Mononuclear cell (primary cell): ENCODE measurements around the gene MCF2L2. TPM values are rescaled to one million over a fixed set of nuclear protein-coding genes. Genes with fewer than 3 reads are reported as not detected.

Experiments used
- H3K27me3 ChIP-seq: 2 replicates; pipeline ENCODE4 v1.6.0; 2011; ENCODE audit warnings: low read length, control low read depth; ENCODE audit not compliant: insufficient read depth
- H3K4me1 ChIP-seq: 2 replicates; pipeline ENCODE4 v1.5.1; 2011; ENCODE audit warnings: mild to moderate bottlenecking, low read length, control low read depth; ENCODE audit not compliant: insufficient read depth
- H3K4me3 ChIP-seq: 2 replicates; pipeline ENCODE4 v1.5.1; 2011; ENCODE audit warnings: mild to moderate bottlenecking, low read length, moderate library complexity
- H3K9me3 ChIP-seq: 2 replicates; pipeline ENCODE4 v1.5.1; 2011; ENCODE audit warnings: low read depth, mild to moderate bottlenecking, control low read depth, low read length
- total RNA-seq: library from RNA; depleted of rRNA; stranded (reverse); fragments of >200 nt; gene quantifications from one replicate; pipeline ENCODE4 v1.2.3, GENCODE V29; 2012

MCF2L2 gene
- total RNA-seq, 1 donor, result 2.9 TPM

GRCh38 chr3:183342824-183343223, 85.6 kb downstream of the MCF2L2 start:
- no peaks in the 10 kb centered on the region for H3K4me1 ChIP-seq
- no peak overlapping the region for H3K4me3 ChIP-seq
- no peaks in the 10 kb centered on the region for H3K27me3 ChIP-seq
- no peaks in the 10 kb centered on the region for H3K9me3 ChIP-seq

- Histone ChIP-seq H3K4me3 (no peak overlapping the region), H3K4me1 (no peaks in the 10 kb centered on the region), H3K27me3 (no peaks in the 10 kb centered on the region), H3K9me3 (no peaks in the 10 kb centered on the region)
These were observed 86.7 kb downstream of the MCF2L2 start for GRCh38 chr3:183341545-183342288.

DNA sequence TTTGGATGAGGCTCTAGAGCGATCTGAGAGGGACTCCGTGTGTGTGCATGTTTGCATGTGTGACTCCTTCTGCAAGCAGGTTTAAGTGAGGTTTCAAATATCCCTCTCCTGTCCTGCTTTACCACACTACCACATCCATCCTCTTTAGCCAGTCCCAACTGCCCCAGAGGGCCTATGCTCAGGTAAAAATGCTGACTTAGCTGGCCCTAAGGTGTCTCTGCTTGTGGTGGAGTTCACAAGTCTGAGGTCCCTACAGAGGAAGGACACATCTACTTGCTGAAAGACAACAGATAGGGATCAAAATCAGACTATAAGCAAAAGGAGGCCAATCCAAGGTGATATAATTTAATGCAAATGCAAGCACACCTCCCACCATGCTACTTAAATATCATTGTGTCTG, 88.2 kb downstream of the MCF2L2 start:
- Histone ChIP-seq H3K27me3 (no peaks in the 10 kb centered on the region), H3K9me3 (no peaks in the 10 kb centered on the region), H3K4me3 (no peak overlapping the region), H3K4me1 (no peaks in the 10 kb centered on the region)

DNA sequence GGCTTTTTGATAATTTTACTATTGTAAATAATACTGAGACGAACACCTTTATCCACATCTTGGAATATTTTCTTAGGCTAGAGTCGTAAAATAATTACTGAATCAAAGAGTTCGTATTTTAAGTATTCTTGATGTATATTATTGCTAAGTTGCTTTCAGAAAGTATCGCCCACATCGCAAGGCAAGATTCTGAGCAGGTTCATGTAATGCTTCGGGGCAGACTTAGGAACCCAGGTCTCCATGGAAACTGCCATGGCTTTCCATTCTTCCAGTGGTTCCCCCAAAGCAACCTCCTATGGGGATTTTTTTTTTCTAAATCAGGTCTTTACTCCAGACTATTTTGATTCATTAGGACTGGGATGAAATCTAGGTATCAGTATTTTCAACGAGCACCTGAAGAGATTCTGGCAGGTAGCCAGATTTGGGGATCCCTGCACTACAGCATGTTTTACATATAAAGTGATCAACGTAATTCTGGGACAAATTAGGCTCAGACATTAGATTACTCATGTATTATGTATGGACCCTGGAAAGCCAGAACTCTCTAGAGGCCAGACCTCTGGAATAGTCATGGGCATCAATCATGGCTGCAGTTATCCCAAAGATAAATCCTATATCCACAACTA, 88.8 kb downstream of the MCF2L2 start:
- H3K27me3 ChIP-seq, result no peaks in the 10 kb centered on the region
- H3K4me1 ChIP-seq, result no peaks in the 10 kb centered on the region
- no peak overlapping the region for H3K4me3 ChIP-seq

GRCh38 chr3:183338520-183338919, 89.9 kb downstream of the MCF2L2 start:
- Histone ChIP-seq H3K9me3 (no peaks in the 10 kb centered on the region), H3K4me1 (no peaks in the 10 kb centered on the region)

More for the DNA sequence above, 88.8 kb downstream of the MCF2L2 start:
- H3K9me3 ChIP-seq, result no peaks in the 10 kb centered on the region

GRCh38 chr3:183332487-183332886, 95.9 kb downstream of the MCF2L2 start:
- no peaks in the 10 kb centered on the region for H3K27me3 ChIP-seq
- no peaks in the 10 kb centered on the region for H3K4me1 ChIP-seq
- no peaks in the 10 kb centered on the region for H3K9me3 ChIP-seq
- no peak overlapping the region for H3K4me3 ChIP-seq

More at GRCh38 chr3:183338520-183338919, 89.9 kb downstream of the MCF2L2 start:
- Histone ChIP-seq H3K4me3 (no peak overlapping the region), H3K27me3 (no peaks in the 10 kb centered on the region)

GRCh38 chr3:183331498-183331897, 96.9 kb downstream of the MCF2L2 start:
- Histone ChIP-seq H3K4me3 (no peak overlapping the region), H3K4me1 (no peaks in the 10 kb centered on the region), H3K27me3 (no peaks in the 10 kb centered on the region), H3K9me3 (no peaks in the 10 kb centered on the region)

DNA sequence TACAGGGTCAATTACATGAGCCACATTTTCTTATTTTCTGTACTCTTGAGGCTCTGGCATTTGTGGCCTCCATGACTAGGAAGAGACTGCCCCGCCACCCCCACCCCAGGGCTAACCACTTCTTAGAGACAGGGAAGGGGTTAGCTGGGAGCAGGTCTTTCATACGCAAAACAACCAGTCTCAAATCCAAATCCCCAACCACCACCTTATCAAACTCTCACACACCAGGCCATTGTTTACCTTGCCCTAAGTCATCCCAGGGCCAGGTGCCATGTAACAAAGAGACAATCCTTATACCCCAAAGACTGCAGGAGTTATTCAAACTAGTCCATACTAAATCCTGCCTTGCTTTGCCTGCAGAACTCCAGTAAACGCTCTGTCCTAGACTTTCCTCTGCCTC, 97.5 kb downstream of the MCF2L2 start:
- Histone ChIP-seq H3K4me1 (no peaks in the 10 kb centered on the region), H3K4me3 (no peak overlapping the region), H3K27me3 (no peaks in the 10 kb centered on the region), H3K9me3 (no peaks in the 10 kb centered on the region)

DNA sequence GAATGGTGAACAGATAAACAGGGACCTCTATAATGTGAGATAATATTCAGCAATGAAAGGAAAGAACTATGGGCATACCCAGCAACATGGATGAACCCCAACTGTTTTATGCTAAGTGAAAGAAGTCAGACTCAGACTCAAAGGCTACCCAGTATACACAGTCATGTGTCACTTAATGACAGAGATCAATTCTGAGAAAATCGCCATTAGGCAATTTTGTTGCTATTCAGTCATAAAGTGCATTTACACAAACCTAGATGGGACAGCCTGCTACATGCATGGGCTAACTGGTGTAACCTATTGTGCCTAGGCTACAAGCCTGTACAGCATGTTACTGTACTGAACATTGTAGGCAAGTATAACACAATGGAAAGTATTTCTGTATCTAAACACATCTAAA, 98.9 kb downstream of the MCF2L2 start:
- Histone ChIP-seq H3K9me3 (no peaks in the 10 kb centered on the region), H3K27me3 (no peaks in the 10 kb centered on the region), H3K4me1 (no peaks in the 10 kb centered on the region), H3K4me3 (no peak overlapping the region)

DNA sequence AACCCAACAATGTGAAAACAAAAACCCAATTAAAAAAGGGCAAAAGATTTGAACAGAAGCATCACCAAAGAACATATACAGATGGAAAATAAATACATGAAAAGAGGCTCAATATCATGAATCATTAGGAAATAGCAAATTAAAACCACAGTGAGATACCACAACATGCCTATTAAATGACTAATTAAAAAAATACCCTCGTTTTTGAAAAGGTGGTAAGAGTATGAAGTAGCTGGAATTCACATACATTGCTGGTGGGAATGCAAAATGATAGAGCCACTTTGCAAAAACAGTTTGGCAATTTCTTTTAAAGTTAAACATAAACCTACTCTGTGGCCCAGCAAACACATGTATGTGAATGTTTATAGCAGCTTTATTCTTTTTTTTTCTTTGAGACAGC, 99.6 kb downstream of the MCF2L2 start:
- H3K27me3 ChIP-seq, result no peaks in the 10 kb centered on the region
- H3K4me1 ChIP-seq, result no peaks in the 10 kb centered on the region
- no peaks in the 10 kb centered on the region for H3K9me3 ChIP-seq
- no peak overlapping the region for H3K4me3 ChIP-seq

DNA sequence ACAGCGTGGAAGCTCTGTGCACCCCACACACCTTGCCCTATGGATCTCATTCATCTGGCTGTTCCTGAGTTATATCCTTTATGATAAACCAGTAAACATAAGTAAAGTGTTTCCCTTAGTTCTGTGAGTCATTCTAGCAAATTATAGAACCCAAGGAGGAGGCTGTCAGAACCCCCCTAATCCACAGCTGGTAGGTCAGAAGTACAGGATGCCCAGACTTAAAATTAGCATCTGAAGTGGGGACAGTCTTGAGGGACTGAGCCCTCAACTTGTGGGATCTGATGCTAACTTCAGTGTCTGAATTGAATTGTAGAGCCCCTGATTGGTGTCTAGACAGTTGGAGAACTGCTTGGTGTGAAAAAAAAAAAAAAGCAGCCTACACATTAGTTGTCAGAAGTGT, 100.3 kb downstream of the MCF2L2 start:
- Histone ChIP-seq H3K27me3 (no peaks in the 10 kb centered on the region), H3K4me3 (no peak overlapping the region), H3K4me1 (no peaks in the 10 kb centered on the region), H3K9me3 (no peaks in the 10 kb centered on the region)

DNA sequence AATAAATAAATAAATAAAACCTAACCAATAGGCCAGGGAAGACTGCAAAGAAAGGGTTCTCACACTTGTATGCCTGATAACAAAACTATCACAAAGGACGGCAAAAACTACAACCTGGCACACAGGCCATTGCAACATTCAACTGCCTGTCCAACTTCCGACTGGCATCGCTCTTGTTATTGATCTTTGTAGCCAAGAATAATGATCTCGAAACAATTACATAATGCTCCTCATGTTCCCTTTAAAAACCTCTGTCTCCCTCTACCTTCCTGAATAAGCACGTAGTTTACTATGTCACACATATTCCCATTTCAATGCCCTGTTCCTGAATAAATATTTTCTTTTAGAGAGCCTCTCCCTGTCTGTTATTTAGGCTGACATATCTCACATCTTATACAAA, 101.1 kb downstream of the MCF2L2 start:
- H3K4me1 ChIP-seq, result no peaks in the 10 kb centered on the region
- H3K9me3 ChIP-seq, result no peaks in the 10 kb centered on the region
- no peaks in the 10 kb centered on the region for H3K27me3 ChIP-seq
- H3K4me3 ChIP-seq, result no peak overlapping the region

DNA sequence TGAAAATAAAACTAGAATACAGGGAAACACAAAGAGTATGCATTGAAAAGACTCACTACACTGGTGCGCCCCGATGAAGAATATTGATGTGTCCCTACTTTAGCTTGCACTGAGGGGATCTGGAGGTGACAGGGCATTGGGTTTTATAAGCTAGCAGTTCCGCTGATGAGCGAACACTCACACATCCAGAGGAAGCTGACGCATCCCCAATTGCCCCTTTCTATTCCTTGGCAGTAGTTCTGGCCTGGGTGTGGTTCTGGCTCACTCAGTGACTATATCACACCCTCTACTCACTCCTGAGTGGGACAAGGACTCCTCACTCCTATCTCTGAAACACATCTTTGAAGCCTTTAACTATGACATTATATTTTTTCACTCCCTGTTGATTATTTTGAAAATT, 104.3 kb downstream of the MCF2L2 start:
- H3K4me3 ChIP-seq, result no peak overlapping the region
- H3K27me3 ChIP-seq, result no peaks in the 10 kb centered on the region
- H3K9me3 ChIP-seq, result no peaks in the 10 kb centered on the region
- H3K4me1 ChIP-seq, result peaks cover 4% of the 10 kb centered on the region

- no peaks in the 10 kb centered on the region for H3K9me3 ChIP-seq
- H3K4me1 ChIP-seq, result peaks cover 9% of the 10 kb centered on the region
- H3K27me3 ChIP-seq, result no peaks in the 10 kb centered on the region
- no peak overlapping the region for H3K4me3 ChIP-seq
These were observed 109.0 kb downstream of the MCF2L2 start for GRCh38 chr3:183319371-183319770.

GRCh38 chr3:183318877-183319276, 109.5 kb downstream of the MCF2L2 start:
- H3K4me3 ChIP-seq, result no peak overlapping the region
- H3K4me1 ChIP-seq, result peaks cover 9% of the 10 kb centered on the region
- no peaks in the 10 kb centered on the region for H3K27me3 ChIP-seq
- no peaks in the 10 kb centered on the region for H3K9me3 ChIP-seq
